ENCODE measurements around the gene PDE4D.
A peak's percentile ranks its signal among the peaks of the same experiment; 100 is the strongest.

Gene PDE4D

DNA sequence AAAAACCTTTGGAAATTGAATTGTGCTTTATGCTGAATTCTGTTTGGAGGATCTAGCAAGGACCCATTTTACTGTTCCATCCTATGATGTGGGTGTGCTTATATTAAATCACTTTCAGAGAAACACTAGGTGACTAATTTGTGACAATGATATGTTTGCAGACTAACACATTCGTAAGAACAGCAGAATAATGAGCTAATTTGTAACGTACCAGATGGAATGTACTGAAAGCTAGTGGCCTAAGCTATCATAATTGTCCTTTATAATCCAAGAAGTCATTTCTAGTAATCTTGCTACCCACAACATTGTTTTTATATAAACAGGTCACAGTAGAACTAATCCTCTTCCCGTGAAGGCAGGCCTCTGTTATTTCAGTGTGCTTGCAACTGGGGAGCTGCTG is 292.5 kb downstream of the PDE4D start:
- H3K4me3 ChIP-seq (replicated peaks; ENCODE audit: low read depth, low read length), result no peak overlapping the region
- H3K36me3 ChIP-seq (ENCODE audit: control insufficient read depth, insufficient read depth, low read length), result no peaks in the 10 kb centered on the region
- H3K27me3 ChIP-seq (replicated peaks; ENCODE audit: control insufficient read depth, insufficient read depth, low read length), result no peaks in the 10 kb centered on the region
- TF ChIP-seq, protein P1, sequence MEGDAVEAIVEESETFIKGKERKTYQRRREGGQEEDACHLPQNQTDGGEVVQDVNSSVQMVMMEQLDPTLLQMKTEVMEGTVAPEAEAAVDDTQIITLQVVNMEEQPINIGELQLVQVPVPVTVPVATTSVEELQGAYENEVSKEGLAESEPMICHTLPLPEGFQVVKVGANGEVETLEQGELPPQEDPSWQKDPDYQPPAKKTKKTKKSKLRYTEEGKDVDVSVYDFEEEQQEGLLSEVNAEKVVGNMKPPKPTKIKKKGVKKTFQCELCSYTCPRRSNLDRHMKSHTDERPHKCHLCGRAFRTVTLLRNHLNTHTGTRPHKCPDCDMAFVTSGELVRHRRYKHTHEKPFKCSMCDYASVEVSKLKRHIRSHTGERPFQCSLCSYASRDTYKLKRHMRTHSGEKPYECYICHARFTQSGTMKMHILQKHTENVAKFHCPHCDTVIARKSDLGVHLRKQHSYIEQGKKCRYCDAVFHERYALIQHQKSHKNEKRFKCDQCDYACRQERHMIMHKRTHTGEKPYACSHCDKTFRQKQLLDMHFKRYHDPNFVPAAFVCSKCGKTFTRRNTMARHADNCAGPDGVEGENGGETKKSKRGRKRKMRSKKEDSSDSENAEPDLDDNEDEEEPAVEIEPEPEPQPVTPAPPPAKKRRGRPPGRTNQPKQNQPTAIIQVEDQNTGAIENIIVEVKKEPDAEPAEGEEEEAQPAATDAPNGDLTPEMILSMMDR (IDR thresholded peaks at IDR 0.05; ENCODE audit: insufficient read depth, low read length, poor library complexity, severe bottlenecking), result no peak
- no peak for DNase-seq (ENCODE audit: extremely low read depth, insufficient read length)

DNA sequence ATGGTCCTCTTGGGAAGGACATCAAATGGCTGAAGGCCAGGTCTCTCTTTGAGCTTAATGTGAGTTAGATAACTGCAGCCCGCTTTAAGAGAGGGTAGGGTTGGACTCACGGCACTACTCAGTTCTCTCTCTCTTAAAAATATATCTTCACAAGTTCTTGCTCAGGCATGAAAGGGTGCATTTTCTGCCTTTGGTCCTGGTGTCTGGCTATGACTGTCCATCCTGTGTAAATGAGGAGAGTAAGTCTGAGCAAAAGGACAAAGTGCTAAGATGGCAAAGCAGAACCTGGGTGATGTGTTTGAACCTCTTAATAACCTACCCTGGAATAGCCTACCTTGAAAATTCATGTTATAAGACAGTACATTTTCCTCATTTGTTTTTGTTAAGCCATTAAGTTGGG is 293.4 kb downstream of the PDE4D start:
- Histone ChIP-seq H3K36me3 (ENCODE audit: control insufficient read depth, insufficient read depth, low read length) (no peaks in the 10 kb centered on the region), H3K4me3 (replicated peaks; ENCODE audit: low read depth, low read length) (no peak overlapping the region), H3K27me3 (replicated peaks; ENCODE audit: control insufficient read depth, insufficient read depth, low read length) (no peaks in the 10 kb centered on the region)
- DNase-seq (ENCODE audit: extremely low read depth, insufficient read length), result no peak
- TF ChIP-seq, protein P1 (IDR thresholded peaks at IDR 0.05; ENCODE audit: insufficient read depth, low read length, poor library complexity, severe bottlenecking), result no peak

DNA sequence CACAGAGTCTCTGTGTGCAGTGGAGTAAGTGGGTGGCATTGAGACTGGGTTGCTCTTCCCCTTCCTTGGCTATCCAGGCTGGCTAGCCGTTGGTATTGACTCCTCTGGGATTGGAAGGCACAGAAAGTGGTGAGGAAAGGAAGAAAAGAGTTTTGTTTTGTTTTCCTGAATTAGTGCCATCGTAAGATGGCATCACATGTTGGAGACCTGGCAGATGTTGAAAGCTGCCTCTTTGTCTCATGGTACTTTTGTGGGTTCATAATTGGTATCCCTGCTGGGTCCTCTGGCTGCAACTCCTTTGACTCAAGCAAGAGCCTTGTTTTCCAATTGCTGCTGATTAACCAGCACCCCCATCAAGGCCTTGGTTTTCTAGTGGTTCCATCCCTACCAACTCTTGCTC is 293.8 kb downstream of the PDE4D start:
- H3K4me3 ChIP-seq (replicated peaks; ENCODE audit: low read depth, low read length), result no peak overlapping the region

DNA sequence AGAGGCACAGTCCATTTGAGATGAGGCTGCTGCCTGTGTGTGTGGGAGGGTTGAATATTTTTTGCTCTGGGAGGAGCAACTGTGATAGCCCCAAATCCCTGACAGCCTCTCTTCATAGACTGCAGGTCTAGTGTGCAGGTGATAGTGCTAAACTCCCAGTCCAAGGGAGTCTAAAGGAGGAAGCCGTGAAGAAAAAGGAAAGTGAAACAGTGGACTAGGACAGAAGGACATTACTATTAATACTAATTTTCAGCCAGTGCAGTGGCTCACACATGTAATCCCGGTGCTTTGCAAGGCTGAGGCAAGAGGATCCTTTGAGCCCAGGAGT is 295.0 kb downstream of the PDE4D start:
- H3K4me3 ChIP-seq (replicated peaks; ENCODE audit: low read depth, low read length), result peak overlapping the region; percentile 4; the same call in 1 of the 2 replicates
- no peaks in the 10 kb centered on the region for H3K27me3 ChIP-seq (replicated peaks; ENCODE audit: control insufficient read depth, insufficient read depth, low read length)
- TF ChIP-seq, protein P1 (IDR thresholded peaks at IDR 0.05; ENCODE audit: insufficient read depth, low read length, poor library complexity, severe bottlenecking), result no peak
- no peak for DNase-seq (ENCODE audit: extremely low read depth, insufficient read length)
- no peaks in the 10 kb centered on the region for H3K36me3 ChIP-seq (ENCODE audit: control insufficient read depth, insufficient read depth, low read length)

More for the DNA sequence above, 293.8 kb downstream of the PDE4D start:
- DNase-seq (ENCODE audit: extremely low read depth, insufficient read length), result no peak
- no peaks in the 10 kb centered on the region for H3K36me3 ChIP-seq (ENCODE audit: control insufficient read depth, insufficient read depth, low read length)
- TF ChIP-seq, protein P1 (IDR thresholded peaks at IDR 0.05; ENCODE audit: insufficient read depth, low read length, poor library complexity, severe bottlenecking), result no peak
- H3K27me3 ChIP-seq (replicated peaks; ENCODE audit: control insufficient read depth, insufficient read depth, low read length), result no peaks in the 10 kb centered on the region

DNA sequence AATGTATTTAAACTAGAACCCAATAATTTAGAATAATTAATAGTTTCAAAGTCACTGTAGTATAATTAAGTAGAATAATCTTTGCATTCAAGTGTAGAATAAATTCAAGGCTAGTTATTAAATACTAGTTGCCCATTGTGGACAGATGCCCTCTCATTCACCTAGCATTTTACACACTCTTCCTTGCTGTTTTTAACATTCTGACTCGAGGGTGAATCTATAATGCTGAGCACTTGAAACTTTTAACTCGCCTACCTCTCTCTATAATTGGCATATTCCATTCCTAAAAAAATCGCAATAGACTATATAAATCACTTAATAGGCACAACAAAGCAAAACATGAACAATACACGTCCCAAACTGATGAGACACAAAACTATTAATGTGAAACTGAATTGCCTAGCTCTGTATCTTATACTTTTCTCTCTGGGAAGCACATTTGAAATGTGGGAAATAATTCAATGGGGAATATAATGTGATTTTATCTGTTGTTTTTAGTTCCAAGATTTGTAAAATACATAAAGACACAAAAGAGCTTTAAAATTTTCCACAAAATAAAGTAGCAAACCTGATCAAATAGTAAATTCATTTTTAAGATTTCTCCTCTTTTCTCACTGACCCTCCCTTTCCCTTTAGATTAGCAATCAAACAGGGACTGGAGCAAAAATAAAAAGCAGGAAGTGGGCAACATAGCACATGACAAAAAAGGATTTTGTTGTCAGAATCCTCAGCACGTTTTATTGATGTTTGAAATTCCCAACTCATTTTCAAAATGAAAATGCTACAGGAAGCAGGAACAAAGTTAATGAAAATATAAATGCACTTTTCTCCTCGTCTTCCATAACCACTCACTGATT is 295.6 kb downstream of the PDE4D start:
- TF ChIP-seq, protein P1 (IDR thresholded peaks at IDR 0.05; ENCODE audit: insufficient read depth, low read length, poor library complexity, severe bottlenecking), result no peak
- Histone ChIP-seq H3K27me3 (replicated peaks; ENCODE audit: control insufficient read depth, insufficient read depth, low read length) (no peaks in the 10 kb centered on the region), H3K4me3 (replicated peaks; ENCODE audit: low read depth, low read length) (peak overlapping the region; percentile 4; the same call in 1 of the 2 replicates), H3K36me3 (ENCODE audit: control insufficient read depth, insufficient read depth, low read length) (no peaks in the 10 kb centered on the region)
- DNase-seq (ENCODE audit: extremely low read depth, insufficient read length), result no peak
